Measurements from ENCODE around the gene KAZALD1. TPM values are rescaled to one million over a fixed set of nuclear protein-coding genes. Genes with fewer than 3 reads are reported as not detected.

KAZALD1 gene
- total and polyA plus RNA-seq, 3 experiments from 2014 or later = 0.18 to 0.20 TPM; not detected in 1

- POLR2A ChIA-PET = no interaction called here
- H3K27me3 ChIP-seq (ENCODE audit: insufficient read depth, low read length, poor library complexity, severe bottlenecking) = peaks cover 3% of the 10 kb centered on the region
Measured at GRCh38 chr10:101089520-101090299, 27.9 kb downstream of the KAZALD1 start.

DNA sequence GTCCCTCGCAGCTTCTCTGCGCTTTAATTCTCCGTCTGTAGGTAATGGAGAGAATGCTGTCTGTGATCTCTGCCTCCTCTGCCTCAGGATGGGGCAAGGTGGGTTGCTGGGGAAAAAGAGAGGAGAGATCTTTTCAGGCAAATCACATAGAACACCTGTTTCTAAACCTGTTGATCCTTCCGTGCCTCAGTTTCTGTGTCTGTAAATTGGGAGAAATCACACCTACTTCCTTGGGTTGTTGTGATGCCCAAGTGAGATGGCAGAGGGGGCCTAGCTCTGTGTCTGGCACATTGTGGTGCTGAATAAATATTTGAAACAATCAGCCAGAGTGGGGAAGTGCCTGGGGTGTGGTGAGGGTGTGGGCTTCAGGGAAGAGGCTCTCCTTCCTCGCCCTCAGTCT is 28.8 kb downstream of the KAZALD1 start:
- peak overlapping the region in 1 of 8 donors; percentile 24 for H3K27ac Mint-ChIP-seq
- Histone ChIP-seq H3K27ac (ENCODE audit: low read depth, low read length) (no peak overlapping the region), H3K9me3 (ENCODE audit: low read length) (no peaks in the 10 kb centered on the region), H3K4me1 (ENCODE audit: insufficient read depth, low read length) (no peaks in the 10 kb centered on the region), H3K27me3 (ENCODE audit: insufficient read depth, low read length, poor library complexity, severe bottlenecking) (peaks cover 3% of the 10 kb centered on the region), H3K36me3 (ENCODE audit: insufficient read depth, low read length) (no peaks in the 10 kb centered on the region), H3K4me3 (ENCODE audit: low read length) (no peak overlapping the region)
- POLR2A ChIA-PET = no interaction called here
- no peak for DNase-seq
- H3K9me3 Mint-ChIP-seq = no peaks in the 10 kb centered on the region
- peaks cover 46 to 83% of the 10 kb centered on the region in 2 donors for H3K27me3 Mint-ChIP-seq
- CTCF ChIA-PET = interaction anchor here (1.9 to 13.4 kb wide), 2 partner anchors 53 to 71 kb away, joined by 4 to 287 read pairs; no protein-coding TSS in a partner anchor
- H3K36me3 Mint-ChIP-seq = no peaks in the 10 kb centered on the region
- no peaks in the 10 kb centered on the region for H3K4me1 Mint-ChIP-seq
- no peak overlapping the region for H3K4me3 Mint-ChIP-seq

More at GRCh38 chr10:101089520-101090299, 27.9 kb downstream of the KAZALD1 start:
- Histone ChIP-seq H3K36me3 (ENCODE audit: insufficient read depth, low read length) (no peaks in the 10 kb centered on the region), H3K4me3 (ENCODE audit: low read length) (no peak overlapping the region), H3K27ac (ENCODE audit: low read depth, low read length) (no peak overlapping the region), H3K4me1 (ENCODE audit: insufficient read depth, low read length) (no peaks in the 10 kb centered on the region), H3K9me3 (ENCODE audit: low read length) (no peaks in the 10 kb centered on the region)
- Mint-ChIP-seq H3K36me3 (no peaks in the 10 kb centered on the region), H3K27ac (no peak overlapping the region), H3K9me3 (no peaks in the 10 kb centered on the region), H3K27me3 (peaks cover 43 to 83% of the 10 kb centered on the region in 2 donors), H3K4me1 (no peaks in the 10 kb centered on the region), H3K4me3 (no peak overlapping the region)
- CTCF ChIA-PET = interaction anchor here (7.4 kb wide), 1 partner anchor 53 kb away, joined by 36 read pairs; no protein-coding TSS in a partner anchor
- no peak for DNase-seq

- Histone ChIP-seq H3K4me1 (ENCODE audit: insufficient read depth, low read length) (no peaks in the 10 kb centered on the region), H3K4me3 (ENCODE audit: low read length) (no peak overlapping the region), H3K27ac (ENCODE audit: low read depth, low read length) (no peak overlapping the region), H3K9me3 (ENCODE audit: low read length) (no peaks in the 10 kb centered on the region), H3K36me3 (ENCODE audit: insufficient read depth, low read length) (no peaks in the 10 kb centered on the region), H3K27me3 (ENCODE audit: insufficient read depth, low read length, poor library complexity, severe bottlenecking) (peaks cover 3% of the 10 kb centered on the region)
- Mint-ChIP-seq H3K27me3 (peaks cover 45 to 76% of the 10 kb centered on the region in 2 donors), H3K36me3 (no peaks in the 10 kb centered on the region), H3K4me3 (no peak overlapping the region), H3K27ac (no peak overlapping the region), H3K9me3 (no peaks in the 10 kb centered on the region), H3K4me1 (no peaks in the 10 kb centered on the region)
- POLR2A ChIA-PET = no interaction called here
- CTCF ChIA-PET = interaction anchor here (1.9 to 13.4 kb wide), 3 partner anchors 10 to 70 kb away, joined by 4 to 287 read pairs (median 11); no protein-coding TSS in a partner anchor
- no peak for DNase-seq
Measured at GRCh38 chr10:101091546-101092290, 29.9 kb downstream of the KAZALD1 start.

DNA sequence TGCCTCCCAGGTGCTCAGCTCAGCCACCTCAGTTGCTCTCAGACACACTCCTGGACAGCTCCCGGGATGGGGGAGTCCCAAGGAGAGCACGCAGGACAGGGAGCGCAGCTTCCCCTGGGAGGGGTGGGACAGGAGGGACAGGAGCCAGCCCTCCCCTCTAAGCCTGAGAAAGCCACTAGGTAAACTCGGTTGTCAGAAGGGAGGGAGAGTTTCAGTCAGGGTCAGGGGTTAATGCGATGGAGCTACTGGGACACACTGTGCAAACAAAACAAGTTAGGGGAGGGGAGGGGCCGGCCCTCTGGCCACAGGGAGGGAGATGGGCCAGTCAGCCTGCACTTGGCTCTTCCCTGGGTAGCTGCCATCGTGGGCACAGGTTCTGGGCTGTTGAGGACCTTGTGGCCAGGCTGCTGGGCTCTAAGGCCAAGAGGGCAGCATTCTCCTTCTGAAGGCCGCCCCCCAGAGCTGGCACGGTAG is 31.1 kb downstream of the KAZALD1 start:
- DNase-seq = no peak
- Histone ChIP-seq H3K36me3 (ENCODE audit: insufficient read depth, low read length) (no peaks in the 10 kb centered on the region), H3K27ac (ENCODE audit: low read depth, low read length) (no peak overlapping the region), H3K4me3 (ENCODE audit: low read length) (no peak overlapping the region), H3K4me1 (ENCODE audit: insufficient read depth, low read length) (no peaks in the 10 kb centered on the region), H3K27me3 (ENCODE audit: insufficient read depth, low read length, poor library complexity, severe bottlenecking) (peaks cover 3% of the 10 kb centered on the region), H3K9me3 (ENCODE audit: low read length) (no peaks in the 10 kb centered on the region)
- no peaks in the 10 kb centered on the region for H3K9me3 Mint-ChIP-seq
- H3K36me3 Mint-ChIP-seq = no peaks in the 10 kb centered on the region
- no peak overlapping the region for H3K4me3 Mint-ChIP-seq
- ChIA-PET CTCF (interaction anchor here (0.9 to 13.4 kb wide), 3 partner anchors 9 to 93 kb away, joined by 3 to 287 read pairs (median 11); partner anchors contain the start of gene LZTS2), POLR2A (no interaction called here)
- peaks cover 46 to 75% of the 10 kb centered on the region in 2 donors for H3K27me3 Mint-ChIP-seq
- no peaks in the 10 kb centered on the region for H3K4me1 Mint-ChIP-seq
- H3K27ac Mint-ChIP-seq = no peak overlapping the region

DNA sequence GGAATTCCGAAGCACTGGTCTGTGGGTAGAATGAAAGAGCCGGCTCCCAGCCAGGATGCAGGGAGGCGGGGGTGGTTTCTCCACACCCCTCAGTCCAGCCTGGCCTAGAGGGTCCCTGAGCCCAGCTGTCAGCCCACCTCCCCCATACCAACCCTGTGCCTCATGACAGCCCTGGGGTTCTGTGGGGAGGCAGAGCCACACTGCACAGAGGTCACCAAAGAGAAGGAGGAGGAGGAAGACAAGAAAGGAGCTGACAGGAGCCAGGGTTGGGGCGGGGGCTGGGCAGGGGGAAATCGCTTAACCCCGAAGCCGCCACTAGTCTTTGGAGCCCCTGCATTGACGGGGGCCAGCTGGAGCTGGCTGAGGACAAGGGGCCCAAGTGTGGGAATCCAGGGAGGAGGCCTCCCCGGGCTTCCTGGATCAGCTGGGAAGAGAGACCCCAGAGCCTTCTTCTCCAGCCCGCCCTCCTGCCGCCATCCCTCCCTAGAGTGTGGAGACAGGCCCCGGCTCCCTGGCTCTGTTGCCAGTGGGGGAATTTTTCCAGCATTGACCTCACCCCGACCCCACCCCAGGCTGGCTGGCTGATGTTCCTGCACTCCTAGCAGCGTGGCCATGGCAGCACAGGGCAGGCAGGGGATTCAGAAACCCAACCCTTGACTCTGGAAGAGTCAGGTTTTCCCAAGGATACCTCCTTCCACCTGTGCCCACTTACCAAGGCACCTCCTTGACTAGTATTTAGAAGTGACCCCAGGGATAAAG is 32.5 kb downstream of the KAZALD1 start:
- no peak for DNase-seq
- H3K27me3 Mint-ChIP-seq = peaks cover 40 to 70% of the 10 kb centered on the region in 2 donors
- no peaks in the 10 kb centered on the region for H3K9me3 ChIP-seq (ENCODE audit: low read length)
- H3K27ac Mint-ChIP-seq = peak overlapping the region in 1 of 8 donors; percentile 4
- POLR2A ChIA-PET = no interaction called here
- no peaks in the 10 kb centered on the region for H3K27me3 ChIP-seq (ENCODE audit: insufficient read depth, low read length, poor library complexity, severe bottlenecking)
- H3K36me3 ChIP-seq (ENCODE audit: insufficient read depth, low read length) = no peaks in the 10 kb centered on the region
- CTCF ChIA-PET = interaction anchor here (1.2 to 13.4 kb wide), 6 partner anchors 10 to 49 kb away, joined by 3 to 287 read pairs (median 10); no protein-coding TSS in a partner anchor
- H3K4me1 Mint-ChIP-seq = no peaks in the 10 kb centered on the region
- H3K27ac ChIP-seq (ENCODE audit: low read depth, low read length) = no peak overlapping the region
- H3K9me3 Mint-ChIP-seq = no peaks in the 10 kb centered on the region
- H3K36me3 Mint-ChIP-seq = no peaks in the 10 kb centered on the region
- H3K4me3 Mint-ChIP-seq = no peak overlapping the region
- H3K4me3 ChIP-seq (ENCODE audit: low read length) = no peak overlapping the region
- H3K4me1 ChIP-seq (ENCODE audit: insufficient read depth, low read length) = no peaks in the 10 kb centered on the region

DNA sequence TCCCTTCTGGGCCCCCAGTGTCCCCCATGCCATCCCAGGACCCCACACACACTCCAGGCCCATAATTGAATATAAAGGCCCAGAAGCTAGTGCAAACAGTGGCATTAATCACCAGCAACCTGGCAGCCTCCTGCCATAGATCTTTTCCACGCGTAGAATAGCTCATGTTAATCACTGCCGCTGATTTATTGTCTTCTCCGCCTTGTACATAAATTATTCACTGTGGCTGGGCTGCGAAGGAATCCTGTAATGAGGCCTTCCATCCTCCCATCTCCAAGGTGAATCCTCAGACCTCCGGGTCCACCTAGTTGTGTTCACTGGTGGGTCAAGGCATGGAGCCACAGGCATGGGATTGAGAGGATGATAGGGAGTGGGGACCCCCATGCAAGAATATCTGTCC is 33.2 kb downstream of the KAZALD1 start:
- H3K4me1 Mint-ChIP-seq = no peaks in the 10 kb centered on the region
- H3K27me3 ChIP-seq (ENCODE audit: insufficient read depth, low read length, poor library complexity, severe bottlenecking) = no peaks in the 10 kb centered on the region
- POLR2A ChIA-PET = interaction anchor here (1.8 kb wide), 1 partner anchor 46 kb away, joined by 10 read pairs; no protein-coding TSS in a partner anchor

GRCh38 chr10:101095550-101096213 is 33.9 kb downstream of the KAZALD1 start:
- H3K4me1 ChIP-seq (ENCODE audit: insufficient read depth, low read length) = no peaks in the 10 kb centered on the region
- peaks cover 38 to 75% of the 10 kb centered on the region in 2 donors for H3K27me3 Mint-ChIP-seq
- peak; percentile 46 to 69 (median 52) for DNase-seq
- H3K4me1 Mint-ChIP-seq = no peaks in the 10 kb centered on the region
- no peaks in the 10 kb centered on the region for H3K9me3 Mint-ChIP-seq
- no peaks in the 10 kb centered on the region for H3K27me3 ChIP-seq (ENCODE audit: insufficient read depth, low read length, poor library complexity, severe bottlenecking)
- no peak overlapping the region for H3K4me3 Mint-ChIP-seq
- H3K4me3 ChIP-seq (ENCODE audit: low read length) = no peak overlapping the region
- H3K36me3 Mint-ChIP-seq = no peaks in the 10 kb centered on the region
- H3K36me3 ChIP-seq (ENCODE audit: insufficient read depth, low read length) = no peaks in the 10 kb centered on the region
- H3K27ac ChIP-seq (ENCODE audit: low read depth, low read length) = no peak overlapping the region
- H3K27ac Mint-ChIP-seq = no peak overlapping the region
- POLR2A ChIA-PET = interaction anchor here (1.8 kb wide), 1 partner anchor 46 kb away, joined by 10 read pairs; no protein-coding TSS in a partner anchor
- H3K9me3 ChIP-seq (ENCODE audit: low read length) = no peaks in the 10 kb centered on the region
- CTCF ChIA-PET = interaction anchor here (0.6 to 13.4 kb wide), 15 partner anchors 11 to 66 kb away, joined by 3 to 287 read pairs (median 4); no protein-coding TSS in a partner anchor

More for the DNA sequence above, 33.2 kb downstream of the KAZALD1 start:
- Histone ChIP-seq H3K36me3 (ENCODE audit: insufficient read depth, low read length) (no peaks in the 10 kb centered on the region), H3K27ac (ENCODE audit: low read depth, low read length) (no peak overlapping the region), H3K4me3 (ENCODE audit: low read length) (no peak overlapping the region), H3K4me1 (ENCODE audit: insufficient read depth, low read length) (no peaks in the 10 kb centered on the region), H3K9me3 (ENCODE audit: low read length) (no peaks in the 10 kb centered on the region)
- Mint-ChIP-seq H3K9me3 (no peaks in the 10 kb centered on the region), H3K27me3 (peaks cover 40 to 75% of the 10 kb centered on the region in 2 donors), H3K36me3 (no peaks in the 10 kb centered on the region), H3K27ac (peak overlapping the region in 1 of 8 donors; percentile 4), H3K4me3 (peak overlapping the region in 1 of 7 donors; percentile 27)
- CTCF ChIA-PET = interaction anchor here (1.0 to 13.4 kb wide), 11 partner anchors 10 to 67 kb away, joined by 3 to 287 read pairs (median 5); no protein-coding TSS in a partner anchor
- no peak for DNase-seq
